HL-60 (cell line): ENCODE results near the gene ETDC.

ENCODE experiments used
- DNase-seq, 2 experiments: peaks; one replicate each; pipeline ENCODE4 v3.0.0-alpha.2; 2010 to 2020; ENCODE audit warnings: low read depth in 1 of 2, low spot score in 1 of 2
- H3K27ac ChIP-seq: fragments of 250-450 bp; sonication (Bioruptor Pico); replicated peaks from 2 replicates; pipeline ENCODE4 v1.5.1; 2020; ENCODE audit warnings: mild to moderate bottlenecking, moderate library complexity
- H3K27me3 ChIP-seq: fragments of 250-450 bp; sonication (Bioruptor Pico); 2 replicates; pipeline ENCODE4 v1.5.1; 2021; ENCODE audit warnings: mild to moderate bottlenecking, moderate library complexity; ENCODE audit not compliant: insufficient read depth, poor library complexity, severe bottlenecking
- H3K4me3 ChIP-seq: replicated peaks from 2 replicates; pipeline ENCODE4 v1.5.1; 2011; ENCODE audit warnings: mild to moderate bottlenecking, control low read depth, low read length; ENCODE audit not compliant: insufficient read depth
- GABPA ChIP-seq: IDR thresholded peaks from 2 replicates; pipeline ENCODE4 v1.6.1; 2012; ENCODE audit warnings: low read depth
- POLR2AphosphoS5 ChIP-seq: IDR thresholded peaks from 2 replicates; pipeline ENCODE4 v1.6.1; 2012; ENCODE audit warnings: low read depth
- SPI1 ChIP-seq: IDR thresholded peaks from 2 replicates; pipeline ENCODE4 v1.6.1; 2012; ENCODE audit warnings: low read depth, mild to moderate bottlenecking, borderline replicate concordance
- TF ChIP-seq, protein P1 (sequence below): IDR thresholded peaks from one replicate; pipeline ENCODE4 v1.5.1; 2011; ENCODE audit warnings: low read length, control low read depth, inconsistent platforms; ENCODE audit not compliant: insufficient read depth
- TF ChIP-seq, protein P2 (sequence below): IDR thresholded peaks from 2 replicates; pipeline ENCODE4 v1.6.1; 2012; ENCODE audit warnings: low read depth; ENCODE audit not compliant: insufficient replicate concordance

Gene ETDC

DNA sequence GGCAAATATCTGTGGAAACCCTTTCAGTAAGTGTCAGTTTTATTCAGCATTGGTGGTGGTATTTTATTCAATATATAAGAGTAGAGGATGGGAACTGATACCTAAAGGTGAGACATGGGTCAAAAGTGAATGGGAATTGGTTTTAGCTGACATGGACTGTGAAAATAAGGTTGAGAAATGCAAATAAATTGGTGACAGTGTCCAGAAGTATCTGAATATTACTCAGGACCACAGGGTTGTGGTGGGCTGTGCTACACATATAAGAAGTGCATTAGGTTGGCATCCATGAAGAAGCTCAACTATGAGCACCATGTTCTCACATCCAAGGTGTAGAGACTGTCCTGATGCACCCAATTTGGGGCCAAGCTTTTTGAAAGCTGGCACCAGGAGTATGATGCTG is 45.0 kb downstream of the ETDC start:
- no peak for DNase-seq
- H3K27ac ChIP-seq = no peak overlapping the region
- no peaks in the 10 kb centered on the region for H3K27me3 ChIP-seq
- H3K4me3 ChIP-seq = no peak overlapping the region
- TF ChIP-seq POLR2AphosphoS5 (no peak), GABPA (no peak), SPI1 (no peak)
- TF ChIP-seq, protein P1, sequence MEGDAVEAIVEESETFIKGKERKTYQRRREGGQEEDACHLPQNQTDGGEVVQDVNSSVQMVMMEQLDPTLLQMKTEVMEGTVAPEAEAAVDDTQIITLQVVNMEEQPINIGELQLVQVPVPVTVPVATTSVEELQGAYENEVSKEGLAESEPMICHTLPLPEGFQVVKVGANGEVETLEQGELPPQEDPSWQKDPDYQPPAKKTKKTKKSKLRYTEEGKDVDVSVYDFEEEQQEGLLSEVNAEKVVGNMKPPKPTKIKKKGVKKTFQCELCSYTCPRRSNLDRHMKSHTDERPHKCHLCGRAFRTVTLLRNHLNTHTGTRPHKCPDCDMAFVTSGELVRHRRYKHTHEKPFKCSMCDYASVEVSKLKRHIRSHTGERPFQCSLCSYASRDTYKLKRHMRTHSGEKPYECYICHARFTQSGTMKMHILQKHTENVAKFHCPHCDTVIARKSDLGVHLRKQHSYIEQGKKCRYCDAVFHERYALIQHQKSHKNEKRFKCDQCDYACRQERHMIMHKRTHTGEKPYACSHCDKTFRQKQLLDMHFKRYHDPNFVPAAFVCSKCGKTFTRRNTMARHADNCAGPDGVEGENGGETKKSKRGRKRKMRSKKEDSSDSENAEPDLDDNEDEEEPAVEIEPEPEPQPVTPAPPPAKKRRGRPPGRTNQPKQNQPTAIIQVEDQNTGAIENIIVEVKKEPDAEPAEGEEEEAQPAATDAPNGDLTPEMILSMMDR = no peak
- TF ChIP-seq, protein P2, sequence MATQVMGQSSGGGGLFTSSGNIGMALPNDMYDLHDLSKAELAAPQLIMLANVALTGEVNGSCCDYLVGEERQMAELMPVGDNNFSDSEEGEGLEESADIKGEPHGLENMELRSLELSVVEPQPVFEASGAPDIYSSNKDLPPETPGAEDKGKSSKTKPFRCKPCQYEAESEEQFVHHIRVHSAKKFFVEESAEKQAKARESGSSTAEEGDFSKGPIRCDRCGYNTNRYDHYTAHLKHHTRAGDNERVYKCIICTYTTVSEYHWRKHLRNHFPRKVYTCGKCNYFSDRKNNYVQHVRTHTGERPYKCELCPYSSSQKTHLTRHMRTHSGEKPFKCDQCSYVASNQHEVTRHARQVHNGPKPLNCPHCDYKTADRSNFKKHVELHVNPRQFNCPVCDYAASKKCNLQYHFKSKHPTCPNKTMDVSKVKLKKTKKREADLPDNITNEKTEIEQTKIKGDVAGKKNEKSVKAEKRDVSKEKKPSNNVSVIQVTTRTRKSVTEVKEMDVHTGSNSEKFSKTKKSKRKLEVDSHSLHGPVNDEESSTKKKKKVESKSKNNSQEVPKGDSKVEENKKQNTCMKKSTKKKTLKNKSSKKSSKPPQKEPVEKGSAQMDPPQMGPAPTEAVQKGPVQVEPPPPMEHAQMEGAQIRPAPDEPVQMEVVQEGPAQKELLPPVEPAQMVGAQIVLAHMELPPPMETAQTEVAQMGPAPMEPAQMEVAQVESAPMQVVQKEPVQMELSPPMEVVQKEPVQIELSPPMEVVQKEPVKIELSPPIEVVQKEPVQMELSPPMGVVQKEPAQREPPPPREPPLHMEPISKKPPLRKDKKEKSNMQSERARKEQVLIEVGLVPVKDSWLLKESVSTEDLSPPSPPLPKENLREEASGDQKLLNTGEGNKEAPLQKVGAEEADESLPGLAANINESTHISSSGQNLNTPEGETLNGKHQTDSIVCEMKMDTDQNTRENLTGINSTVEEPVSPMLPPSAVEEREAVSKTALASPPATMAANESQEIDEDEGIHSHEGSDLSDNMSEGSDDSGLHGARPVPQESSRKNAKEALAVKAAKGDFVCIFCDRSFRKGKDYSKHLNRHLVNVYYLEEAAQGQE = no peak
